Measurements from ENCODE around the gene IRGC. TPM values are rescaled to one million over a fixed set of nuclear protein-coding genes. Genes with fewer than 3 reads are reported as not detected.

IRGC gene
- total RNA-seq, 4 donors from 2014 or later: not detected

GRCh38 chr19:43751466-43752220 lies 35.8 kb downstream of the IRGC start:
- peaks cover 16 to 49% (median 30%) of the 10 kb centered on the region in 3 donors for H3K36me3 ChIP-seq
- intact Hi-C loops (cut with DNase I): no loop called here
- no peak for DNase-seq
- H3K27ac ChIP-seq: peak overlapping the region; percentile 22 to 99 (median 97)
- no peaks in the 10 kb centered on the region for H3K9me3 ChIP-seq
- TF ChIP-seq POLR2A (IDR thresholded peaks at IDR 0.05) (no peak), CTCF (IDR thresholded peaks at IDR 0.05) (no peak)
- peaks cover 20 to 72% (median 38%) of the 10 kb centered on the region in 3 donors for H3K4me1 ChIP-seq
- no peaks in the 10 kb centered on the region for H3K27me3 ChIP-seq
- WGBS, 2 donors: 69 to 94% methylated on average over 4 of the region's 4 CpGs
- H3K4me3 ChIP-seq: no peak overlapping the region

GRCh38 chr19:43752287-43752875 lies 36.5 kb downstream of the IRGC start:
- no peak overlapping the region for H3K4me3 ChIP-seq
- peaks cover 16 to 41% (median 23%) of the 10 kb centered on the region in 3 donors for H3K36me3 ChIP-seq
- H3K27me3 ChIP-seq: no peaks in the 10 kb centered on the region
- TF ChIP-seq CTCF (IDR thresholded peaks at IDR 0.05) (no peak), POLR2A (IDR thresholded peaks at IDR 0.05) (no peak)
- no peak for DNase-seq
- H3K9me3 ChIP-seq: no peaks in the 10 kb centered on the region
- H3K4me1 ChIP-seq: peaks cover 27 to 80% (median 41%) of the 10 kb centered on the region in 3 donors
- 58 to 78% methylated on average over 3 to 6 of the region's 6 CpGs for whole genome bisulfite sequencing, 2 donors
- intact Hi-C loops (cut with DNase I): no loop called here
- H3K27ac ChIP-seq: peak overlapping the region; percentile 22 to 99 (median 97)

GRCh38 chr19:43754253-43754502 lies 38.3 kb downstream of the IRGC start:
- H3K36me3 ChIP-seq: peaks cover 8 to 23% (median 16%) of the 10 kb centered on the region in 3 donors
- intact Hi-C loops (cut with DNase I): no loop called here
- H3K9me3 ChIP-seq: no peaks in the 10 kb centered on the region
- H3K27me3 ChIP-seq: no peaks in the 10 kb centered on the region
- no peak for DNase-seq
- peak overlapping the region; percentile 60 to 78 (median 68) for H3K4me3 ChIP-seq
- H3K4me1 ChIP-seq: peaks cover 35 to 94% (median 51%) of the 10 kb centered on the region in 3 donors
- TF ChIP-seq CTCF (IDR thresholded peaks at IDR 0.05) (no peak), POLR2A (IDR thresholded peaks at IDR 0.05) (no peak)
- 0 to 1% methylated on average over 10 of the region's 11 CpGs for WGBS, 2 donors
- peak overlapping the region; percentile 96 to 99 (median 98) for H3K27ac ChIP-seq

GRCh38 chr19:43754503-43755255 lies 38.8 kb downstream of the IRGC start, which contains the start of gene SMG9:
TSS of gene SMG9 (minus strand) at chr19:43754962. CDS start at chr19:43750741, 4,221 bp downstream.
- H3K27me3 ChIP-seq: no peaks in the 10 kb centered on the region
- TF ChIP-seq POLR2A (IDR thresholded peaks at IDR 0.05): peak in 3 of 4 donors; percentile 45 to 85 (median 69)
- peak in 1 of 6 experiments; percentile 8 for TF ChIP-seq CTCF (IDR thresholded peaks at IDR 0.05)
- peaks cover 8 to 18% (median 16%) of the 10 kb centered on the region in 3 donors for H3K36me3 ChIP-seq
- peak within 1 kb of the TSS; percentile 60 to 78 (median 68) for H3K4me3 ChIP-seq
- H3K27ac ChIP-seq: peak within 1 kb of the TSS; percentile 96 to 99 (median 98)
- H3K4me1 ChIP-seq: peaks cover 35 to 94% (median 51%) of the 10 kb centered on the region in 3 donors
- 0% methylated on average over 31 to 35 of the region's 79 CpGs for WGBS, 2 donors
- intact Hi-C loops (cut with DNase I): no loop called here
- no peaks in the 10 kb centered on the region for H3K9me3 ChIP-seq
- DNase-seq: peak; percentile 86

Measured in esophagus squamous epithelium (tissue), 5 donors.